ENCODE data around the gene BRINP3. TPM values are rescaled to one million over a fixed set of nuclear protein-coding genes. Genes with fewer than 3 reads are reported as not detected.

Gene BRINP3
- total and polyA plus RNA-seq, 12 donors: 0.10 to 3.0 (median 0.83) TPM; not detected in 5

DNA sequence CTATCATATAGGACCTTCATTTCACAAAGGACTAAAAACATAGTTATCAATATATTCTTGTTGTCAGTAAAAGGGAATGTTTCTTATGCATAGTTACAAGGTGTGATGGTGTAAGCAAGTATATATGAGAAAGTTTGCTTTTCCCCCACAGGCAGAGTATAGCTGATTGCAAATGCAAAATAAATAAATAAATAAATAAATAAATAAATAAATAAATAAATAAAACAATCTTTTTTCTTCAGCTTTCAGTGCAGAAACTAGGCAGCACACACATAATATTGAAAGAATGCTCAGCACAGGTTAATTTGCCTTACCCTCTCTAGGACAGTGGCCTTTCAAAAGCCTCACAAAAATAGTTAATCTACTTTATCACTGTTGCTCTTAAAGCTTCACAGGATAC is 138.8 kb downstream of the BRINP3 start:
- intact Hi-C loops (cut with DNase I): no loop called here
- DNase-seq: no peak
- H3K36me3 ChIP-seq (replicated peaks in 1 of 2): no peaks in the 10 kb centered on the region
- H3K4me3 ChIP-seq: no peak overlapping the region
- H3K27ac ChIP-seq: no peak overlapping the region
- H3K9me3 ChIP-seq (replicated peaks in 1 of 3): no peaks in the 10 kb centered on the region
- no peaks in the 10 kb centered on the region for H3K27me3 ChIP-seq
- no peaks in the 10 kb centered on the region for H3K4me1 ChIP-seq (replicated peaks in 1 of 2)
- TF ChIP-seq, protein P1, sequence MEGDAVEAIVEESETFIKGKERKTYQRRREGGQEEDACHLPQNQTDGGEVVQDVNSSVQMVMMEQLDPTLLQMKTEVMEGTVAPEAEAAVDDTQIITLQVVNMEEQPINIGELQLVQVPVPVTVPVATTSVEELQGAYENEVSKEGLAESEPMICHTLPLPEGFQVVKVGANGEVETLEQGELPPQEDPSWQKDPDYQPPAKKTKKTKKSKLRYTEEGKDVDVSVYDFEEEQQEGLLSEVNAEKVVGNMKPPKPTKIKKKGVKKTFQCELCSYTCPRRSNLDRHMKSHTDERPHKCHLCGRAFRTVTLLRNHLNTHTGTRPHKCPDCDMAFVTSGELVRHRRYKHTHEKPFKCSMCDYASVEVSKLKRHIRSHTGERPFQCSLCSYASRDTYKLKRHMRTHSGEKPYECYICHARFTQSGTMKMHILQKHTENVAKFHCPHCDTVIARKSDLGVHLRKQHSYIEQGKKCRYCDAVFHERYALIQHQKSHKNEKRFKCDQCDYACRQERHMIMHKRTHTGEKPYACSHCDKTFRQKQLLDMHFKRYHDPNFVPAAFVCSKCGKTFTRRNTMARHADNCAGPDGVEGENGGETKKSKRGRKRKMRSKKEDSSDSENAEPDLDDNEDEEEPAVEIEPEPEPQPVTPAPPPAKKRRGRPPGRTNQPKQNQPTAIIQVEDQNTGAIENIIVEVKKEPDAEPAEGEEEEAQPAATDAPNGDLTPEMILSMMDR (IDR thresholded peaks at IDR 0.05): no peak
- no peak for TF ChIP-seq POLR2A (IDR thresholded peaks at IDR 0.05)

DNA sequence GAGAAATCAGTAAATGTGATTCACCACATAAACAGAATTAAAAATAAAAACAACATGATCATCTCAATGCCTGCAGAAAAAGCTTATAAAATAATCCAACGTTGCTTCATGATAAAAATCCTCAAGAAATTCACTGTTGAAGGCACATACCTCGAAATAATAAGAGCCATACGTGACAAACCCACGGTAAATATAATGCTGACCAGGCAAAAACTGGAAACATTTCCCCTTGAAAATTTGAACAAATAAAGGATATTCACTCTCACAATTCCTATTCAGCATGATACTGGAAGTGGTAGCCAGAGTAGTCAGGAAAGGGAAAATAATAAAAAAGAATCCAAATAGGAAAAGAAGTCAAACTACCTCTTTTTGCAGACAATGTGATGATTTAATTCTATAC is 148.8 kb downstream of the BRINP3 start:
- WGBS, 4 donors: 76 to 83% (median 79%) methylated on average over 4 of the region's 4 CpGs
- no peak for TF ChIP-seq POLR2A (IDR thresholded peaks at IDR 0.05)
- TF ChIP-seq, protein P1 (IDR thresholded peaks at IDR 0.05): no peak
- no peaks in the 10 kb centered on the region for H3K4me1 ChIP-seq (replicated peaks in 1 of 2)
- no peak for DNase-seq
- no peaks in the 10 kb centered on the region for H3K27me3 ChIP-seq
- intact Hi-C loops (cut with DNase I): no loop called here
- H3K4me3 ChIP-seq: no peak overlapping the region
- H3K27ac ChIP-seq: no peak overlapping the region
- H3K9me3 ChIP-seq (replicated peaks in 1 of 3): no peaks in the 10 kb centered on the region
- no peaks in the 10 kb centered on the region for H3K36me3 ChIP-seq (replicated peaks in 1 of 2)

DNA sequence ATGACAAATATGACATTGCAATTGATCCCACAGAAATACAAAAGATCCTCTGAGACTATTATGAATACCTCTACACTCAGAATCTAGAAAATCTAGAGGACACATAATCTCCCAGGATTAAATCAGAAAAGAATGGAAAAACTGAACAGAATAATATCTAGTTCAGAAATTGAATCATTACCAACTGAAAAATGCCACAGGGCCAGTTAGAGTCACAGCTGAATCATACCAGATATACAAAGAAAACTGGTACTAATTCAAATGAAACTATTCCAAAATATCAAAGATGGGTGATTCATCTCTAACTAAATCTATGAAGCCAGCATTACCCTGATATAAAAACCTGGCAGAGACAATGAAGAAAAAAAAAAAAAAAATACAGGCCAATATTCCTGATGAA is 149.3 kb downstream of the BRINP3 start:
- H3K36me3 ChIP-seq (replicated peaks in 1 of 2): no peaks in the 10 kb centered on the region
- no peak for TF ChIP-seq POLR2A (IDR thresholded peaks at IDR 0.05)
- TF ChIP-seq, protein P1 (IDR thresholded peaks at IDR 0.05): no peak
- intact Hi-C loops (cut with DNase I): no loop called here

DNA sequence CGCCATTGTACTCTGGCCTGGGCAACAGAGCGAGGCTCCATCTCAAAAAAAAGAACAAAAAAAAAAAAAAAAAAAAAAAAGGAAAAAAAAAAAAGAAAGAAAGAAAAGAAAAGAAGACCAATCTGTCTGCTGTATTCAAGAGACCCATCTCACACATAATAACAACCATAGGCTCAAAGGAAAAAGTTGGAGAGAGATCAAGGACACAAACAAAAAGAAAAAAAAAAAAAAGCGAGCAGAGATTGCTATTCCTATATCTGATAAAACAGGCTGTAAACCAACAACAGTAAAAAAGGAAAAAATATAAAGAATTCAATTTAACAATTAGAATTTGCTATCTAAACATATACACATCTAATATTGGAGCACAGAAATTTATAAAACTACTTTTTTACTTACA is 150.4 kb downstream of the BRINP3 start:
- H3K4me3 ChIP-seq: no peak overlapping the region
- no peaks in the 10 kb centered on the region for H3K36me3 ChIP-seq (replicated peaks in 1 of 2)
- no peaks in the 10 kb centered on the region for H3K9me3 ChIP-seq (replicated peaks in 1 of 3)
- H3K4me1 ChIP-seq (replicated peaks in 1 of 2): no peaks in the 10 kb centered on the region
- DNase-seq: no peak
- 79 to 83% (median 81%) methylated on average over 3 of the region's 3 CpGs for WGBS, 4 donors
- H3K27me3 ChIP-seq: no peaks in the 10 kb centered on the region
- H3K27ac ChIP-seq: no peak overlapping the region
- intact Hi-C loops (cut with DNase I): no loop called here
- TF ChIP-seq, protein P1 (IDR thresholded peaks at IDR 0.05): no peak
- TF ChIP-seq POLR2A (IDR thresholded peaks at IDR 0.05): no peak

More for the DNA sequence above, 149.3 kb downstream of the BRINP3 start:
- no peak overlapping the region for H3K4me3 ChIP-seq
- H3K9me3 ChIP-seq (replicated peaks in 1 of 3): no peaks in the 10 kb centered on the region
- H3K27me3 ChIP-seq: no peaks in the 10 kb centered on the region
- no peaks in the 10 kb centered on the region for H3K4me1 ChIP-seq (replicated peaks in 1 of 2)
- DNase-seq: no peak
- H3K27ac ChIP-seq: no peak overlapping the region

Data from adrenal gland (tissue), 12 donors.